ENCODE data around the gene RNF207.
A peak's percentile ranks its signal among the peaks of the same experiment; 100 is the strongest.

- TF ChIP-seq POLR2A (IDR thresholded peaks at IDR 0.05; ENCODE audit: low read depth, low read length) (peak; percentile 5), EZH2 (IDR thresholded peaks at IDR 0.05; ENCODE audit: borderline replicate concordance, low read depth, low read length, severe bottlenecking) (no peak), POLR2AphosphoS5 (IDR thresholded peaks at IDR 0.05; ENCODE audit: insufficient read depth, low read depth, low read length) (peak; percentile 51)
- TF ChIP-seq, protein P1, sequence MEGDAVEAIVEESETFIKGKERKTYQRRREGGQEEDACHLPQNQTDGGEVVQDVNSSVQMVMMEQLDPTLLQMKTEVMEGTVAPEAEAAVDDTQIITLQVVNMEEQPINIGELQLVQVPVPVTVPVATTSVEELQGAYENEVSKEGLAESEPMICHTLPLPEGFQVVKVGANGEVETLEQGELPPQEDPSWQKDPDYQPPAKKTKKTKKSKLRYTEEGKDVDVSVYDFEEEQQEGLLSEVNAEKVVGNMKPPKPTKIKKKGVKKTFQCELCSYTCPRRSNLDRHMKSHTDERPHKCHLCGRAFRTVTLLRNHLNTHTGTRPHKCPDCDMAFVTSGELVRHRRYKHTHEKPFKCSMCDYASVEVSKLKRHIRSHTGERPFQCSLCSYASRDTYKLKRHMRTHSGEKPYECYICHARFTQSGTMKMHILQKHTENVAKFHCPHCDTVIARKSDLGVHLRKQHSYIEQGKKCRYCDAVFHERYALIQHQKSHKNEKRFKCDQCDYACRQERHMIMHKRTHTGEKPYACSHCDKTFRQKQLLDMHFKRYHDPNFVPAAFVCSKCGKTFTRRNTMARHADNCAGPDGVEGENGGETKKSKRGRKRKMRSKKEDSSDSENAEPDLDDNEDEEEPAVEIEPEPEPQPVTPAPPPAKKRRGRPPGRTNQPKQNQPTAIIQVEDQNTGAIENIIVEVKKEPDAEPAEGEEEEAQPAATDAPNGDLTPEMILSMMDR (IDR thresholded peaks at IDR 0.05; ENCODE audit: extremely low read depth in 1 of 2, insufficient read depth in 1 of 2, low read depth in 1 of 2, low read length in 2 of 2), result no peak
- TF ChIP-seq, protein P2, sequence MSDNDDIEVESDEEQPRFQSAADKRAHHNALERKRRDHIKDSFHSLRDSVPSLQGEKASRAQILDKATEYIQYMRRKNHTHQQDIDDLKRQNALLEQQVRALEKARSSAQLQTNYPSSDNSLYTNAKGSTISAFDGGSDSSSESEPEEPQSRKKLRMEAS (IDR thresholded peaks at IDR 0.05; ENCODE audit: insufficient read depth, insufficient read length), result no peak
These were observed 21.7 kb upstream of the RNF207 start for GRCh38 chr1:6184083-6184783.

Data from endothelial cell of umbilical vein (primary cell).